K562 (cell line): ENCODE measurements around the gene CDKN1B. TPM values are rescaled to one million over a fixed set of nuclear protein-coding genes. Genes with fewer than 3 reads are reported as not detected.

Experiments
- BMI1 ChIP-seq: fragments of 150-350 bp; IDR thresholded peaks from 2 replicates; pipeline ENCODE4 v1.6.1; 2014; ENCODE audit warnings: low read length
- CBX3 ChIP-seq, 2 experiments: IDR thresholded peaks; 1 replicate in 1 of 2; 2 replicates in 1 of 2; pipeline ENCODE4 v1.6.1; 2012; ENCODE audit warnings: inconsistent platforms in 2 of 2, low read length in 2 of 2, borderline replicate concordance in 1 of 2, control low read depth in 1 of 2
- MYNN ChIP-seq, 2 experiments: sonication (generic); formaldehyde crosslinking in 1 of 2; IDR thresholded peaks; 2 replicates each; pipeline versions ENCODE4 v1.5.0 to v1.6.1; 2016 to 2020; ENCODE audit warnings: antibody characterized with exemption in 1 of 2, missing genetic modification reagents in 1 of 2
- NCOA2 ChIP-seq, 2 experiments: fragments of 450-650 bp; IDR thresholded peaks; 2 replicates each; pipeline ENCODE4 v1.6.1; 2018; ENCODE audit warnings: mild to moderate bottlenecking in 2 of 2, moderate library complexity in 1 of 2; ENCODE audit not compliant: partially characterized antibody in 2 of 2
- NFYB ChIP-seq: IDR thresholded peaks from 2 replicates; pipeline ENCODE4 v1.6.1; 2011; ENCODE audit warnings: mild to moderate bottlenecking, moderate library complexity; ENCODE audit not compliant: insufficient read length; ENCODE audit errors: extremely low read depth
- PHB ChIP-seq: fragments of 250-450 bp; sonication (Bioruptor Pico); IDR thresholded peaks from 2 replicates; pipeline ENCODE4 v1.5.0; 2021
- POLR2AphosphoS2 ChIP-seq: IDR thresholded peaks from 2 replicates; pipeline ENCODE4 v1.6.1; 2012; ENCODE audit warnings: low read length, improper control_type of control experiment
- RCOR1 ChIP-seq, 2 experiments: IDR thresholded peaks; 2 replicates each; pipeline ENCODE4 v1.6.1; 2012; ENCODE audit warnings: low read depth in 2 of 2, low read length in 2 of 2, borderline replicate concordance in 1 of 2, improper control_type of control experiment in 1 of 2
- SAFB2 ChIP-seq: fragments of 200-400 bp; formaldehyde crosslinking; IDR thresholded peaks from 2 replicates; pipeline ENCODE4 v1.6.1; 2018; ENCODE audit warnings: borderline replicate concordance, low read length, low read depth, moderate library complexity; ENCODE audit not compliant: severe bottlenecking
- ZNF121 ChIP-seq: sonication (generic); formaldehyde crosslinking; conservative IDR thresholded peaks from 2 replicates; pipeline ENCODE4 v1.8.0; 2022; ENCODE audit warnings: missing genetic modification reagents
- polyA plus RNA-seq, 8 experiments: library from polyadenylated mRNA; depleted of rRNA in 4 of 8; stranded (reverse) in 5 of 8; unstranded in 3 of 8; fragments of >200 nt; fragmentation: Nextera tagmentation in 2 of 8; fragmentation: Illumina TruSeq in 1 of 8; extraction: Ambion mirVana in 2 of 8; extraction: Trizol in 1 of 8; gene quantifications; 2 replicates each; pipeline versions ENCODE4 v1.2.1 to v1.2.3, GENCODE V29; 2011 to 2014; ENCODE audit warnings: inconsistent platforms in 1 of 8, missing spikeins in 1 of 8
- total RNA-seq, 7 experiments: library from RNA; depleted of rRNA in 6 of 7; stranded (reverse); fragments of >200 nt in 6 of 7; fragmentation: Illumina TruSeq in 2 of 7; extraction: Trizol in 2 of 7; gene quantifications; 2 replicates each; pipeline versions ENCODE4 v1.2.1 to v1.2.3, GENCODE V29; 2011 to 2021; ENCODE audit warnings: low replicate concordance in 1 of 7
- TF ChIP-seq, protein P1 (sequence below), 2 experiments: fragments of 450-650 bp in 1 of 2; sonication (generic) in 1 of 2; formaldehyde crosslinking in 1 of 2; IDR thresholded peaks; 2 replicates each; pipeline versions ENCODE4 v1.7.1 to v1.9.0; 2016 to 2022; ENCODE audit warnings: inconsistent platforms in 1 of 2, mild to moderate bottlenecking in 1 of 2, missing genetic modification reagents in 1 of 2
- TF ChIP-seq, protein P2 (sequence below): sonication (generic); formaldehyde crosslinking; IDR thresholded peaks from 2 replicates; pipeline ENCODE4 v1.8.0; 2022; ENCODE audit warnings: mild to moderate bottlenecking, missing genetic modification reagents

The CDKN1B gene
- total and polyA plus RNA-seq, 9 of the 15 experiments (the other 6 are each of a cell fraction or from before 2014, with no cell fraction given): 2.6 to 35.2 (median 15.5) TPM

DNA sequence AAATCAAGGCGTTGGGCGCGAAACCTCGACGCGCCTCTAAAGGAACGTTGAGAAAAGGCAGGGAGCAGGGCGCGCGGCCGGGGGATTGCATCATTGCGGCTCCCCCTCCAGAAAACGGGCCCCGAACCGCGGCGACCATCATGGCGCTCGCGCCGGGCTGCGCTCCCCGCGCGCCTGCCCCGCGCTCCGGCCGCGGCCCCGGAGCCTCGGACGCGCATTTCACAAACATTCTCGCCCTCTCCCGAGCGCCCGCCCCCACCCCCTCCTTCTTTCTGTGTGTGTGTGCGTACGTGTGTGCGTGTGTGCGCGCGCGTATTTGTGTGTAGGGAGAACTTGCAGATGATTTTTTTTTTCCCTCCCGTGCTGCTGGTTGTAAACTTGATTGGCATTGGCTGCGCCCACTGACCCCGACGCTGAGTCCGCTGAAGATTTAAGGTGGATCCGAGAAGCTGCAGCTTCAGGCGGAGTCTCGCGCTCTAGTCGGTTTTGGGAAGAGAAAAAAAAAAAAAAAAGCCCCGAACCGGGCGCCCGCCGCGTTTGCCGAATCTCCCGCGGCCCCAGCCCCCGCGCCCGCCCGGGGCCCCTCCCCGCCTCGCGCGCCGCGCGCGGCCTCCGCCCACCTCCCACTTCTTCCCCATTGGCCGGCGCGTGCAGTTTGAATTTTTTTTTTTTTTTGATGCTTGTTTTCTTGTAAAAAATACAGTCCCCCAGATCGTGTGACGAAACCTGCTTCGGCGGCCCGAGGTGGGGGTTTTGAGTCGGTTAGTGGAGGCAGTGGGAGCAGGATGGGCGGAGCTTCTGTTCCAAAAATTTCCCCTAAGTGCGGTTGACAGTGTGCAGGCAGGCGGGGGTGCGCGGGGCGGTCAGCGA lies 8.2 kb downstream of the CDKN1B start (continued):
- TF ChIP-seq, protein P1, sequence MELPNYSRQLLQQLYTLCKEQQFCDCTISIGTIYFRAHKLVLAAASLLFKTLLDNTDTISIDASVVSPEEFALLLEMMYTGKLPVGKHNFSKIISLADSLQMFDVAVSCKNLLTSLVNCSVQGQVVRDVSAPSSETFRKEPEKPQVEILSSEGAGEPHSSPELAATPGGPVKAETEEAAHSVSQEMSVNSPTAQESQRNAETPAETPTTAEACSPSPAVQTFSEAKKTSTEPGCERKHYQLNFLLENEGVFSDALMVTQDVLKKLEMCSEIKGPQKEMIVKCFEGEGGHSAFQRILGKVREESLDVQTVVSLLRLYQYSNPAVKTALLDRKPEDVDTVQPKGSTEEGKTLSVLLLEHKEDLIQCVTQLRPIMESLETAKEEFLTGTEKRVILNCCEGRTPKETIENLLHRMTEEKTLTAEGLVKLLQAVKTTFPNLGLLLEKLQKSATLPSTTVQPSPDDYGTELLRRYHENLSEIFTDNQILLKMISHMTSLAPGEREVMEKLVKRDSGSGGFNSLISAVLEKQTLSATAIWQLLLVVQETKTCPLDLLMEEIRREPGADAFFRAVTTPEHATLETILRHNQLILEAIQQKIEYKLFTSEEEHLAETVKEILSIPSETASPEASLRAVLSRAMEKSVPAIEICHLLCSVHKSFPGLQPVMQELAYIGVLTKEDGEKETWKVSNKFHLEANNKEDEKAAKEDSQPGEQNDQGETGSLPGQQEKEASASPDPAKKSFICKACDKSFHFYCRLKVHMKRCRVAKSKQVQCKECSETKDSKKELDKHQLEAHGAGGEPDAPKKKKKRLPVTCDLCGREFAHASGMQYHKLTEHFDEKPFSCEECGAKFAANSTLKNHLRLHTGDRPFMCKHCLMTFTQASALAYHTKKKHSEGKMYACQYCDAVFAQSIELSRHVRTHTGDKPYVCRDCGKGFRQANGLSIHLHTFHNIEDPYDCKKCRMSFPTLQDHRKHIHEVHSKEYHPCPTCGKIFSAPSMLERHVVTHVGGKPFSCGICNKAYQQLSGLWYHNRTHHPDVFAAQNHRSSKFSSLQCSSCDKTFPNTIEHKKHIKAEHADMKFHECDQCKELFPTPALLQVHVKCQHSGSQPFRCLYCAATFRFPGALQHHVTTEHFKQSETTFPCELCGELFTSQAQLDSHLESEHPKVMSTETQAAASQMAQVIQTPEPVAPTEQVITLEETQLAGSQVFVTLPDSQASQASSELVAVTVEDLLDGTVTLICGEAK (IDR thresholded peaks at IDR 0.05): no peak
- TF ChIP-seq, protein P1 (CRISPR knock-in tag; IDR thresholded peaks at IDR 0.05): no peak
- no peak for TF ChIP-seq POLR2AphosphoS2
- no peak for TF ChIP-seq ZNF121
- no peak for TF ChIP-seq SAFB2
- peak; percentile 92 for TF ChIP-seq MYNN (IDR thresholded peaks at IDR 0.05)
- TF ChIP-seq MYNN (CRISPR knock-in tag; IDR thresholded peaks at IDR 0.05): no peak
- TF ChIP-seq NFYB: peak; percentile 84
- no peak for TF ChIP-seq BMI1
- TF ChIP-seq NCOA2 (IDR thresholded peaks at IDR 0.05; ENCODE audit: partially characterized antibody in 2 of 2): no peak
- TF ChIP-seq, protein P2, sequence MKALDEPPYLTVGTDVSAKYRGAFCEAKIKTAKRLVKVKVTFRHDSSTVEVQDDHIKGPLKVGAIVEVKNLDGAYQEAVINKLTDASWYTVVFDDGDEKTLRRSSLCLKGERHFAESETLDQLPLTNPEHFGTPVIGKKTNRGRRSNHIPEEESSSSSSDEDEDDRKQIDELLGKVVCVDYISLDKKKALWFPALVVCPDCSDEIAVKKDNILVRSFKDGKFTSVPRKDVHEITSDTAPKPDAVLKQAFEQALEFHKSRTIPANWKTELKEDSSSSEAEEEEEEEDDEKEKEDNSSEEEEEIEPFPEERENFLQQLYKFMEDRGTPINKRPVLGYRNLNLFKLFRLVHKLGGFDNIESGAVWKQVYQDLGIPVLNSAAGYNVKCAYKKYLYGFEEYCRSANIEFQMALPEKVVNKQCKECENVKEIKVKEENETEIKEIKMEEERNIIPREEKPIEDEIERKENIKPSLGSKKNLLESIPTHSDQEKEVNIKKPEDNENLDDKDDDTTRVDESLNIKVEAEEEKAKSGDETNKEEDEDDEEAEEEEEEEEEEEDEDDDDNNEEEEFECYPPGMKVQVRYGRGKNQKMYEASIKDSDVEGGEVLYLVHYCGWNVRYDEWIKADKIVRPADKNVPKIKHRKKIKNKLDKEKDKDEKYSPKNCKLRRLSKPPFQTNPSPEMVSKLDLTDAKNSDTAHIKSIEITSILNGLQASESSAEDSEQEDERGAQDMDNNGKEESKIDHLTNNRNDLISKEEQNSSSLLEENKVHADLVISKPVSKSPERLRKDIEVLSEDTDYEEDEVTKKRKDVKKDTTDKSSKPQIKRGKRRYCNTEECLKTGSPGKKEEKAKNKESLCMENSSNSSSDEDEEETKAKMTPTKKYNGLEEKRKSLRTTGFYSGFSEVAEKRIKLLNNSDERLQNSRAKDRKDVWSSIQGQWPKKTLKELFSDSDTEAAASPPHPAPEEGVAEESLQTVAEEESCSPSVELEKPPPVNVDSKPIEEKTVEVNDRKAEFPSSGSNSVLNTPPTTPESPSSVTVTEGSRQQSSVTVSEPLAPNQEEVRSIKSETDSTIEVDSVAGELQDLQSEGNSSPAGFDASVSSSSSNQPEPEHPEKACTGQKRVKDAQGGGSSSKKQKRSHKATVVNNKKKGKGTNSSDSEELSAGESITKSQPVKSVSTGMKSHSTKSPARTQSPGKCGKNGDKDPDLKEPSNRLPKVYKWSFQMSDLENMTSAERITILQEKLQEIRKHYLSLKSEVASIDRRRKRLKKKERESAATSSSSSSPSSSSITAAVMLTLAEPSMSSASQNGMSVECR (CRISPR knock-in tag): peak; percentile 19; the same call in 1 of the 2 replicates
- TF ChIP-seq CBX3 (IDR thresholded peaks at IDR 0.05; ENCODE audit: borderline replicate concordance in 1 of 2, low read length in 2 of 2): no peak
- no peak for TF ChIP-seq PHB (CRISPR knock-in tag)
- TF ChIP-seq RCOR1 (IDR thresholded peaks at IDR 0.05; ENCODE audit: borderline replicate concordance in 1 of 2, low read depth in 2 of 2, low read length in 2 of 2): peak in 1 of 2 experiments; percentile 9; a peak in 1 of 4 replicates
